Mucosa of rectum (tissue), 2 donors: ENCODE data around the gene LMLN.

Experiments used
- H3K27ac ChIP-seq, 2 donors: one replicate each; pipeline ENCODE4 v1.7.0; 2013; ENCODE audit warnings: inconsistent platforms in 2 of 2, low read depth in 2 of 2, low read length in 2 of 2
- H3K27me3 ChIP-seq, 2 donors: one replicate each; pipeline ENCODE4 v1.7.0; 2013; ENCODE audit warnings: low read length in 2 of 2; ENCODE audit not compliant: control insufficient read depth in 2 of 2, insufficient read depth in 2 of 2
- H3K36me3 ChIP-seq, 2 donors: one replicate each; pipeline ENCODE4 v1.7.0; 2013; ENCODE audit warnings: low read length in 2 of 2; ENCODE audit not compliant: control insufficient read depth in 2 of 2, insufficient read depth in 2 of 2
- H3K4me1 ChIP-seq, 2 donors: one replicate each; pipeline ENCODE4 v1.7.0; 2013; ENCODE audit warnings: low read length in 2 of 2, mild to moderate bottlenecking in 1 of 2; ENCODE audit not compliant: control insufficient read depth in 2 of 2, insufficient read depth in 2 of 2
- H3K4me3 ChIP-seq, 2 donors: one replicate each; pipeline ENCODE4 v1.7.0; 2013; ENCODE audit warnings: low read length in 2 of 2
- H3K9ac ChIP-seq, 2 donors: one replicate each; pipeline ENCODE4 v1.7.0; 2013; ENCODE audit warnings: low read length in 2 of 2, low read depth in 1 of 2, mild to moderate bottlenecking in 1 of 2
- H3K9me3 ChIP-seq, 2 donors: one replicate each; pipeline ENCODE4 v1.7.0; 2013; ENCODE audit warnings: low read length in 2 of 2; ENCODE audit not compliant: control insufficient read depth in 2 of 2
- donor health status: healthy.
- donor health status: Normal muscosa, but diverticular disease.

LMLN gene

DNA sequence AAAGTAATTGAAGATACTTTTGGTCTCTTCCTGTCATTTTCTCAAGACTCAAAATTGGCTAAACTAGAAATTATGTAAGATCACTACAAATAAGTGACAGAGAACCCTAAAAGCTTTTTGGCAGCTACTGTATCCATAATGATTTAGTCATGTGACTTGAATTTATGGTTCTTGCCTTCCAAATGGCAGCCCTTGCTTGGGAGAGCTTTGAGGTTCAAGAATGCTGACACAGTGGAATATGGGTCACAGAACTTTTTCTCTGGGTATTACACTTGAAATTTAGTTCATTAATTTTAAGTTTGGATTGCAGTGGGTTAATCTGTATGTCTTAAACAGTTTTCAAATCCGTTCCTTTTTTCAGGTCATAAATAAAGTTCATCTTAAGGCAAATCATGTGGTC is 14.0 kb downstream of the LMLN start:
- H3K36me3 ChIP-seq, result peaks cover 0 to 5% of the 10 kb centered on the region in 2 donors
- H3K9ac ChIP-seq, result no peak overlapping the region
- H3K27ac ChIP-seq, result no peak overlapping the region
- H3K27me3 ChIP-seq, result no peaks in the 10 kb centered on the region
- no peaks in the 10 kb centered on the region for H3K9me3 ChIP-seq
- H3K4me1 ChIP-seq, result no peaks in the 10 kb centered on the region
- no peak overlapping the region for H3K4me3 ChIP-seq

- Histone ChIP-seq H3K9ac (no peak overlapping the region), H3K27ac (no peak overlapping the region), H3K4me3 (no peak overlapping the region), H3K4me1 (no peaks in the 10 kb centered on the region), H3K27me3 (no peaks in the 10 kb centered on the region), H3K9me3 (no peaks in the 10 kb centered on the region), H3K36me3 (peaks cover 0 to 5% of the 10 kb centered on the region in 2 donors)
These were observed 15.3 kb downstream of the LMLN start for GRCh38 chr3:197975311-197975710.

DNA sequence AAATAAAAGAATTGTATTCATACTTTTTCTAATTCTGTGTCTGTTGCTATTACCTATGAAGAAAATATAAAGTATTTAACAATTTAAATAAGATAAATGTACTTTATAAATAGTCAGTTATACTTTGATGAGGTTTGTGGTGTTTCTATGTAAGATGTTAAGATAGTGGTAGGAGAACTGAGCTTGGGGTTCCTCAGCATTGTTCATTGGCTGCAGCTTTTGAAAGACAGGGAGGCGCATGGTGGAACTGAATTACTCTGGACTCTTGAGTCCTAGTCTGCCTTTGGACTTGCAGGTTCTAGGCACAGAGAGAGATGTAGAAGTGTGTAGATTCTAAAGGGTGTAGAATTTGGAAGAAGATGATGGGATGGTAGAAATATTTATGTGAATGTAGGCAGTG is 23.1 kb downstream of the LMLN start:
- Histone ChIP-seq H3K9ac (no peak overlapping the region), H3K4me3 (no peak overlapping the region), H3K27ac (no peak overlapping the region), H3K9me3 (no peaks in the 10 kb centered on the region), H3K36me3 (no peaks in the 10 kb centered on the region), H3K4me1 (no peaks in the 10 kb centered on the region), H3K27me3 (no peaks in the 10 kb centered on the region)

- H3K36me3 ChIP-seq, result no peaks in the 10 kb centered on the region
- no peaks in the 10 kb centered on the region for H3K9me3 ChIP-seq
- H3K27ac ChIP-seq, result no peak overlapping the region
- no peaks in the 10 kb centered on the region for H3K4me1 ChIP-seq
- no peaks in the 10 kb centered on the region for H3K27me3 ChIP-seq
- H3K4me3 ChIP-seq, result no peak overlapping the region
- H3K9ac ChIP-seq, result no peak overlapping the region
These were observed 29.6 kb downstream of the LMLN start for GRCh38 chr3:197989651-197990050.

GRCh38 chr3:197994736-197995135 is 34.7 kb downstream of the LMLN start:
- Histone ChIP-seq H3K36me3 (peaks cover 0 to 3% of the 10 kb centered on the region in 2 donors), H3K9me3 (no peaks in the 10 kb centered on the region), H3K4me1 (no peaks in the 10 kb centered on the region), H3K9ac (no peak overlapping the region), H3K4me3 (no peak overlapping the region), H3K27me3 (no peaks in the 10 kb centered on the region), H3K27ac (no peak overlapping the region)

GRCh38 chr3:197996855-197997254 is 36.8 kb downstream of the LMLN start:
- H3K27me3 ChIP-seq, result no peaks in the 10 kb centered on the region
- H3K4me3 ChIP-seq, result no peak overlapping the region
- H3K4me1 ChIP-seq, result no peaks in the 10 kb centered on the region
- no peak overlapping the region for H3K27ac ChIP-seq
- no peak overlapping the region for H3K9ac ChIP-seq
- H3K9me3 ChIP-seq, result no peaks in the 10 kb centered on the region
- H3K36me3 ChIP-seq, result peaks cover 3 to 4% of the 10 kb centered on the region in 2 donors

DNA sequence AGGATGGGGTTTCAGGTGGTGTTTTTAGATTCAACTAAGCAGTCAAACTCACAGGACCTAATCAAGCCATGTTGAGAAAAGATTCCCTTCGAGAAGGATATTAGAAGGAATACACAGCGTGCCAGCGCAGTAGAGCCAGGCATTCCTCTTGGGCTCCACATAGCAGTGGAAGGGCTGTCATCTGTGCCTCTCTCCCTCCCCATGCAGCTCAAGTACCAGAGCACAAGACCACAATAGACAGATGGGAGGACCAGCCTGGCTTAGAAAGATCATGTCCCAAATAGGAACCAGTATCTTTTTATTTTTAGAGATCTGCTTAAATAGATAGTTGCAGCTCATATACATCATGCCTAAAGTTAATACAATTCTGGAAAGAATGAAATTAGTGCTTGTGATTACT is 37.9 kb downstream of the LMLN start:
- Histone ChIP-seq H3K4me3 (no peak overlapping the region), H3K27me3 (no peaks in the 10 kb centered on the region), H3K36me3 (peaks cover 3 to 4% of the 10 kb centered on the region in 2 donors), H3K27ac (no peak overlapping the region), H3K4me1 (no peaks in the 10 kb centered on the region), H3K9me3 (no peaks in the 10 kb centered on the region), H3K9ac (no peak overlapping the region)

- no peaks in the 10 kb centered on the region for H3K27me3 ChIP-seq
- H3K27ac ChIP-seq, result no peak overlapping the region
- no peak overlapping the region for H3K4me3 ChIP-seq
- H3K4me1 ChIP-seq, result no peaks in the 10 kb centered on the region
- no peaks in the 10 kb centered on the region for H3K9me3 ChIP-seq
- H3K9ac ChIP-seq, result no peak overlapping the region
- peaks cover 2 to 3% of the 10 kb centered on the region in 2 donors for H3K36me3 ChIP-seq
These were observed 57.1 kb downstream of the LMLN start for GRCh38 chr3:198017090-198017489.

DNA sequence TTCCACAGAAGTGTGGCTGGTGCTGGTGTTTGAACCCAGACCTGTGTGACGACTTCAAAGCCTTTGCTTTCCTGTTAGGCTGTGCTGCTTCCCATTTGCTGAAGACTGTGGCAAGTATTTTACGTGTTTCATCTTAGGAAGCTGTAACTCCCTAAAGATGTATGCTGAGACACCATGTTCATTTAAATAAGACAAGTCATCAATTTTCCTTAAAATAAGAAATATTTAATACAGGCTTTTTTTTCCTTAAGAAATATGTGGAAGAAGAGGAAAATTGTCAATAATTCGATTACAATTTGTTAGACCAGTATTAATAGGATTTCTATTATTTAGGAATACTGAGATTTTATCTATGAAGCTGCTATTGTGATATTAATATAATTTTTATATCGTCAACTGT is 58.4 kb downstream of the LMLN start:
- peaks cover 2 to 3% of the 10 kb centered on the region in 2 donors for H3K36me3 ChIP-seq
- no peak overlapping the region for H3K4me3 ChIP-seq
- H3K27me3 ChIP-seq, result no peaks in the 10 kb centered on the region
- no peak overlapping the region for H3K27ac ChIP-seq
- H3K9ac ChIP-seq, result no peak overlapping the region
- no peaks in the 10 kb centered on the region for H3K9me3 ChIP-seq
- H3K4me1 ChIP-seq, result no peaks in the 10 kb centered on the region

- Histone ChIP-seq H3K9ac (no peak overlapping the region), H3K36me3 (peaks cover 2 to 3% of the 10 kb centered on the region in 2 donors), H3K4me1 (no peaks in the 10 kb centered on the region), H3K4me3 (no peak overlapping the region), H3K27ac (no peak overlapping the region), H3K27me3 (no peaks in the 10 kb centered on the region), H3K9me3 (no peaks in the 10 kb centered on the region)
These were observed 59.1 kb downstream of the LMLN start for GRCh38 chr3:198019115-198019514.

DNA sequence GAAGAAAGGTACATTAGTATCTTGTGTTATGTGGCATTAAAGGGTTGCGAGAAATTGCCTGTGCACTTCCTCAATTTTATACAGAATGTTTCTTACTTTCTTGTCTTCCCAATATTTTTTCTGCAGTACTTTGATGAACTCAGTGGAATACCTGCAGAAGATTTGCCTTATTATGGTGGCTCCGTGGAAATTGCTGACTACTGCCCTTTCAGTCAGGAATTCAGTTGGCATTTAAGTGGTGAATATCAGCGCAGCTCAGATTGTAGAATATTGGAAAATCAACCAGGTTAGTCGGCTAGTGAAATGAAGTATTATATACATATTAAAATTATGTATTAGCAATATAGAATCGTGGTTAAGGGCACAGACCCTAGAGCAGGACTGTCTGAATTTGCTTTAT is 61.3 kb downstream of the LMLN start:
- H3K27me3 ChIP-seq, result no peaks in the 10 kb centered on the region
- H3K27ac ChIP-seq, result no peak overlapping the region
- H3K4me3 ChIP-seq, result no peak overlapping the region
- H3K9me3 ChIP-seq, result no peaks in the 10 kb centered on the region
- peaks cover 2 to 3% of the 10 kb centered on the region in 2 donors for H3K36me3 ChIP-seq
- H3K9ac ChIP-seq, result no peak overlapping the region
- no peaks in the 10 kb centered on the region for H3K4me1 ChIP-seq
